RPMI7951 (cell line): Measurements from ENCODE around the gene KRTAP9-1. TPM values are rescaled to one million over a fixed set of nuclear protein-coding genes. Genes with fewer than 3 reads are reported as not detected.
"Not testable (repeated sequence)": the region's sequence is repeated elsewhere in the genome, so short reads cannot be mapped to it uniquely, and the experiment has no call there.

Experiments
- DNase-seq: peaks from one replicate; pipeline ENCODE4 v3.0.0-alpha.2; 2012; ENCODE audit warnings: low read depth
- total RNA-seq: library from RNA; depleted of rRNA; stranded (reverse); fragments of >200 nt; shearing (Covaris generic); gene quantifications from 2 replicates; pipeline ENCODE4 v1.2.3, GENCODE V29; 2014; rRNA removed

The KRTAP9-1 gene
- total RNA-seq, result not detected in 2 replicates

- not testable (repeated sequence) for DNase-seq
Measured at GRCh38 chr17:41189837-41190318, at the start of gene KRTAP9-1. KRTAP9-1 (plus strand) TSS chr17:41189887; CDS start chr17:41189887, 0 bp downstream.

- DNase-seq, result peak; percentile 75
Measured at GRCh38 chr17:41140360-41141131, 49.1 kb upstream of the KRTAP9-1 start, which contains the start of gene KRTAP4-6. KRTAP4-6 (minus strand) TSS chr17:41140544; CDS start chr17:41140487, 57 bp downstream.

- no peak for DNase-seq
Measured at GRCh38 chr17:41141361-41141760, 48.3 kb upstream of the KRTAP9-1 start.

- no peak for DNase-seq
Measured at GRCh38 chr17:41144846-41145245, 44.8 kb upstream of the KRTAP9-1 start.

GRCh38 chr17:41145261-41145660, 44.4 kb upstream of the KRTAP9-1 start:
- no peak for DNase-seq

GRCh38 chr17:41147531-41148204, 42.0 kb upstream of the KRTAP9-1 start:
- DNase-seq, result no peak

GRCh38 chr17:41148971-41149651, 40.6 kb upstream of the KRTAP9-1 start:
- not testable (repeated sequence) for DNase-seq

GRCh38 chr17:41149652-41149985, 40.1 kb upstream of the KRTAP9-1 start, which contains the start of gene KRTAP4-5:
KRTAP4-5 (minus strand) TSS chr17:41149825; CDS start chr17:41149767, 58 bp downstream.
- DNase-seq, result no peak

GRCh38 chr17:41150026-41150425, 39.7 kb upstream of the KRTAP9-1 start:
- no peak for DNase-seq

- DNase-seq, result no peak
Measured at GRCh38 chr17:41151525-41151924, 38.2 kb upstream of the KRTAP9-1 start.

- DNase-seq, result no peak
Measured at GRCh38 chr17:41153856-41154255, 35.8 kb upstream of the KRTAP9-1 start.

GRCh38 chr17:41160190-41160589, 29.5 kb upstream of the KRTAP9-1 start:
- not testable (repeated sequence) for DNase-seq

- DNase-seq, result no peak
Measured at GRCh38 chr17:41160648-41161047, 29.0 kb upstream of the KRTAP9-1 start, which contains the start of gene KRTAP4-4. KRTAP4-4 (minus strand) TSS chr17:41160748; CDS start chr17:41160691, 57 bp downstream.

GRCh38 chr17:41163828-41164227, 25.9 kb upstream of the KRTAP9-1 start:
- DNase-seq, result no peak

GRCh38 chr17:41167561-41167960, 22.1 kb upstream of the KRTAP9-1 start:
- no peak for DNase-seq

- no peak for DNase-seq
Measured at GRCh38 chr17:41168121-41168520, 21.6 kb upstream of the KRTAP9-1 start, which contains the start of gene KRTAP4-3. KRTAP4-3 (minus strand) TSS chr17:41168221; CDS start chr17:41168172, 49 bp downstream.

GRCh38 chr17:41171886-41172285, 17.8 kb upstream of the KRTAP9-1 start:
- no peak for DNase-seq

GRCh38 chr17:41176744-41177387, 12.8 kb upstream of the KRTAP9-1 start:
- DNase-seq, result no peak

GRCh38 chr17:41177727-41178271, 11.9 kb upstream of the KRTAP9-1 start, which contains the start of gene KRTAP4-2:
KRTAP4-2 (minus strand) TSS chr17:41178221; CDS start chr17:41178164, 57 bp downstream.
- DNase-seq, result no peak

GRCh38 chr17:41178341-41178740, 11.3 kb upstream of the KRTAP9-1 start:
- peak; percentile 34 for DNase-seq
